IPS DF 6.9 (cell line): Measurements from ENCODE around the gene FAM216B.
"Not testable (repeated sequence)": the region's sequence is repeated elsewhere in the genome, so short reads cannot be mapped to it uniquely, and the experiment has no call there.

ENCODE experiments used
- DNase-seq: peaks from one replicate; pipeline ENCODE4 v3.0.0-alpha.2; 2013; ENCODE audit warnings: low read depth, low spot score
- H3K27ac ChIP-seq: one replicate; pipeline ENCODE4 v1.5.1; 2013; ENCODE audit warnings: low read length, control low read depth
- H3K27me3 ChIP-seq: 2 replicates; pipeline ENCODE4 v1.6.1; 2013; ENCODE audit warnings: mild to moderate bottlenecking, low read length; ENCODE audit not compliant: control insufficient read depth, insufficient read depth
- H3K36me3 ChIP-seq: 2 replicates; pipeline ENCODE4 v1.6.1; 2013; ENCODE audit warnings: low read length; ENCODE audit not compliant: control insufficient read depth, insufficient read depth
- H3K4me1 ChIP-seq: 2 replicates; pipeline ENCODE4 v1.6.1; 2013; ENCODE audit warnings: low read length; ENCODE audit not compliant: control insufficient read depth, insufficient read depth
- H3K4me3 ChIP-seq: 2 replicates; pipeline ENCODE4 v1.5.1; 2013; ENCODE audit warnings: mild to moderate bottlenecking, low read length
- H3K9me3 ChIP-seq: 2 replicates; pipeline ENCODE4 v1.6.1; 2013; ENCODE audit warnings: low read length, inconsistent platforms; ENCODE audit not compliant: control insufficient read depth, insufficient read depth
- WGBS: extraction: QIAGEN DNeasy Blood & Tissue Kit; methylation state at CpG from one replicate; pipeline ENCODE4 v1.1.7; 2013; ENCODE audit warnings: mixed read lengths, missing lambda C conversion rate; ENCODE audit not compliant: insufficient read length, insufficient coverage; 5-methylcytosine and 5-hydroxymethylcytosine counted together

Gene FAM216B

GRCh38 chr13:42803563-42804204, 22.3 kb downstream of the FAM216B start:
- H3K4me1 ChIP-seq: no peaks in the 10 kb centered on the region
- H3K4me3 ChIP-seq: no peak overlapping the region
- H3K36me3 ChIP-seq: no peaks in the 10 kb centered on the region
- no peaks in the 10 kb centered on the region for H3K27me3 ChIP-seq
- no peak overlapping the region for H3K27ac ChIP-seq
- no peak for DNase-seq
- H3K9me3 ChIP-seq: no peaks in the 10 kb centered on the region
- no CpG with 5 or more reads among the region's 2 CpGs for WGBS

GRCh38 chr13:42804244-42804874, 23.0 kb downstream of the FAM216B start:
- 97% methylated on average over 2 of the region's 4 CpGs for whole genome bisulfite sequencing
- Histone ChIP-seq H3K36me3 (no peaks in the 10 kb centered on the region), H3K9me3 (no peaks in the 10 kb centered on the region), H3K27me3 (no peaks in the 10 kb centered on the region), H3K4me3 (no peak overlapping the region), H3K27ac (no peak overlapping the region), H3K4me1 (no peaks in the 10 kb centered on the region)
- no peak for DNase-seq

GRCh38 chr13:42807241-42807640, 25.9 kb downstream of the FAM216B start:
- H3K27ac ChIP-seq: no peak overlapping the region
- WGBS: no CpG with 5 or more reads among the region's 2 CpGs
- H3K4me1 ChIP-seq: no peaks in the 10 kb centered on the region

GRCh38 chr13:42807866-42808265, 26.5 kb downstream of the FAM216B start:
- WGBS: no CpG with 5 or more reads among the region's 4 CpGs
- H3K27ac ChIP-seq: no peak overlapping the region
- H3K9me3 ChIP-seq: no peaks in the 10 kb centered on the region
- no peak for DNase-seq
- no peak overlapping the region for H3K4me3 ChIP-seq
- H3K36me3 ChIP-seq: no peaks in the 10 kb centered on the region
- no peaks in the 10 kb centered on the region for H3K4me1 ChIP-seq
- no peaks in the 10 kb centered on the region for H3K27me3 ChIP-seq

More at GRCh38 chr13:42807241-42807640, 25.9 kb downstream of the FAM216B start:
- Histone ChIP-seq H3K27me3 (no peaks in the 10 kb centered on the region), H3K36me3 (no peaks in the 10 kb centered on the region), H3K9me3 (no peaks in the 10 kb centered on the region), H3K4me3 (no peak overlapping the region)
- DNase-seq: no peak

- no CpG with 5 or more reads among the region's 5 CpGs for WGBS
- H3K4me1 ChIP-seq: no peaks in the 10 kb centered on the region
- H3K27ac ChIP-seq: no peak overlapping the region
- no peak overlapping the region for H3K4me3 ChIP-seq
- DNase-seq: no peak
- H3K36me3 ChIP-seq: no peaks in the 10 kb centered on the region
- H3K27me3 ChIP-seq: no peaks in the 10 kb centered on the region
- no peaks in the 10 kb centered on the region for H3K9me3 ChIP-seq
These were observed 27.1 kb downstream of the FAM216B start for GRCh38 chr13:42808341-42808940.

- WGBS: no CpG with 5 or more reads among the region's 5 CpGs
- Histone ChIP-seq H3K36me3 (no peaks in the 10 kb centered on the region), H3K4me1 (no peaks in the 10 kb centered on the region), H3K4me3 (no peak overlapping the region), H3K27ac (no peak overlapping the region), H3K27me3 (no peaks in the 10 kb centered on the region), H3K9me3 (no peaks in the 10 kb centered on the region)
- no peak for DNase-seq
These were observed 30.9 kb downstream of the FAM216B start for GRCh38 chr13:42812316-42812715.

- Histone ChIP-seq H3K4me1 (no peaks in the 10 kb centered on the region), H3K4me3 (no peak overlapping the region), H3K9me3 (no peaks in the 10 kb centered on the region), H3K27me3 (no peaks in the 10 kb centered on the region), H3K27ac (no peak overlapping the region), H3K36me3 (no peaks in the 10 kb centered on the region)
- no peak for DNase-seq
These were observed 33.5 kb downstream of the FAM216B start for GRCh38 chr13:42814868-42815267.

- no peaks in the 10 kb centered on the region for H3K36me3 ChIP-seq
- H3K4me3 ChIP-seq: no peak overlapping the region
- WGBS: no CpG with 5 or more reads among the region's 3 CpGs
- H3K9me3 ChIP-seq: no peaks in the 10 kb centered on the region
- no peaks in the 10 kb centered on the region for H3K4me1 ChIP-seq
- no peaks in the 10 kb centered on the region for H3K27me3 ChIP-seq
- no peak overlapping the region for H3K27ac ChIP-seq
- DNase-seq: no peak
These were observed 34.3 kb downstream of the FAM216B start for GRCh38 chr13:42815681-42816080.

- H3K4me3 ChIP-seq: no peak overlapping the region
- H3K27ac ChIP-seq: no peak overlapping the region
- no peaks in the 10 kb centered on the region for H3K27me3 ChIP-seq
- no peaks in the 10 kb centered on the region for H3K4me1 ChIP-seq
- H3K9me3 ChIP-seq: no peaks in the 10 kb centered on the region
- H3K36me3 ChIP-seq: no peaks in the 10 kb centered on the region
- DNase-seq: no peak
- WGBS: no CpG with 5 or more reads among the region's 2 CpGs
These were observed 35.2 kb downstream of the FAM216B start for GRCh38 chr13:42816538-42816937.

- not testable (repeated sequence) for H3K4me1 ChIP-seq, H3K4me3 ChIP-seq, DNase-seq, H3K9me3 ChIP-seq, H3K36me3 ChIP-seq, H3K27ac ChIP-seq, H3K27me3 ChIP-seq
- WGBS: no CpG with 5 or more reads among the region's 1 CpG
These were observed 38.3 kb downstream of the FAM216B start for GRCh38 chr13:42819687-42820086.

GRCh38 chr13:42820451-42820850, 39.1 kb downstream of the FAM216B start:
- Histone ChIP-seq H3K9me3 (no peaks in the 10 kb centered on the region), H3K27me3 (no peaks in the 10 kb centered on the region), H3K36me3 (no peaks in the 10 kb centered on the region), H3K4me1 (no peaks in the 10 kb centered on the region), H3K27ac (no peak overlapping the region), H3K4me3 (no peak overlapping the region)
- no peak for DNase-seq
- WGBS: no CpG with 5 or more reads among the region's 4 CpGs
